ENCODE measurements around the gene PADI2.

- TF ChIP-seq CTCF (IDR thresholded peaks at IDR 0.05; ENCODE audit: control extremely low read depth in 1 of 3, insufficient read depth in 1 of 3, low read depth in 1 of 3, low read length in 3 of 3) (no peak), POLR2A (IDR thresholded peaks at IDR 0.05; ENCODE audit: control extremely low read depth in 1 of 2, low read depth in 2 of 2, low read length in 2 of 2) (no peak), YY1 (IDR thresholded peaks at IDR 0.05; ENCODE audit: low read depth, low read length) (no peak), CEBPB (IDR thresholded peaks at IDR 0.05; ENCODE audit: low read depth, low read length) (no peak), BRCA1 (IDR thresholded peaks at IDR 0.05; ENCODE audit: low read depth, low read length) (no peak), RAD21 (IDR thresholded peaks at IDR 0.05 in 1 of 2, conservative IDR thresholded peaks at IDR 0.05 in 1 of 2; ENCODE audit: low read depth in 2 of 2, low read length in 2 of 2) (no peak), KDM1A (IDR thresholded peaks at IDR 0.05; ENCODE audit: borderline replicate concordance, low read length) (no peak), EZH2 (IDR thresholded peaks at IDR 0.05; ENCODE audit: low read depth, low read length, severe bottlenecking) (no peak), RFX5 (IDR thresholded peaks at IDR 0.05; ENCODE audit: borderline replicate concordance, low read depth, low read length) (no peak), SP4 (IDR thresholded peaks at IDR 0.05; ENCODE audit: low read length) (no peak), CREB1 (IDR thresholded peaks at IDR 0.05) (no peak), USF2 (IDR thresholded peaks at IDR 0.05; ENCODE audit: low read length) (no peak), POLR2AphosphoS5 (IDR thresholded peaks at IDR 0.05; ENCODE audit: low read depth, low read length) (no peak), HDAC2 (IDR thresholded peaks at IDR 0.05; ENCODE audit: borderline replicate concordance in 1 of 2, low read depth in 2 of 2, low read length in 2 of 2) (no peak)
Measured at GRCh38 chr1:17139637-17140036, 20.4 kb upstream of the PADI2 start.
